Neuronal stem cell (in vitro differentiated cells): ENCODE data around the gene RARA.

ENCODE experiments used
- DNase-seq: peaks from one replicate; pipeline ENCODE4 v3.0.0-alpha.2; 2013; ENCODE audit warnings: low spot score
- H2AFZ ChIP-seq: one replicate; pipeline ENCODE4 v1.6.1; 2013; ENCODE audit warnings: mild to moderate bottlenecking, low read length, inconsistent platforms
- H2AK5ac ChIP-seq: 2 replicates; pipeline ENCODE4 v1.6.1; 2013; ENCODE audit warnings: low read depth, mild to moderate bottlenecking, inconsistent platforms, low read length, moderate library complexity, mixed read lengths
- H2BK120ac ChIP-seq: 2 replicates; pipeline ENCODE4 v1.6.1; 2013; ENCODE audit warnings: low read depth, mild to moderate bottlenecking, inconsistent platforms, low read length, moderate library complexity, mixed read lengths
- H2BK12ac ChIP-seq: one replicate; pipeline ENCODE4 v1.6.1; 2013; ENCODE audit warnings: low read length, inconsistent platforms
- H2BK15ac ChIP-seq: 2 replicates; pipeline ENCODE4 v1.6.1; 2013; ENCODE audit warnings: mild to moderate bottlenecking, low read length, inconsistent platforms, mixed read lengths
- H2BK5ac ChIP-seq: one replicate; pipeline ENCODE4 v1.6.1; 2013; ENCODE audit warnings: inconsistent platforms, mild to moderate bottlenecking, low read length, moderate library complexity
- H3K14ac ChIP-seq: one replicate; pipeline ENCODE4 v1.6.1; 2013; ENCODE audit warnings: low read length, inconsistent platforms
- H3K18ac ChIP-seq: 2 replicates; pipeline ENCODE4 v1.6.1; 2013; ENCODE audit warnings: low read length, inconsistent platforms
- H3K23ac ChIP-seq: 2 replicates; pipeline ENCODE4 v1.6.1; 2013; ENCODE audit warnings: low read depth, mild to moderate bottlenecking, mixed read lengths, low read length, inconsistent platforms; ENCODE audit not compliant: poor library complexity
- H3K27ac ChIP-seq: replicated peaks from 3 replicates; pipeline ENCODE4 v1.5.1; 2013; ENCODE audit warnings: low read length, inconsistent platforms
- H3K27me3 ChIP-seq, 3 experiments: 2 replicates each; pipeline ENCODE4 v1.6.1; 2013; ENCODE audit warnings: low read length in 3 of 3, mild to moderate bottlenecking in 2 of 3, inconsistent platforms in 1 of 3, low read depth in 1 of 3, mixed read lengths in 1 of 3, moderate library complexity in 1 of 3; ENCODE audit not compliant: control insufficient read depth in 3 of 3, insufficient read depth in 3 of 3
- H3K36me3 ChIP-seq, 2 donors: replicated peaks in 1 of 2; 2 replicates each; pipeline ENCODE4 v1.6.1; 2013; ENCODE audit warnings: low read length in 2 of 2; ENCODE audit not compliant: control insufficient read depth in 2 of 2, insufficient read depth in 2 of 2
- H3K4ac ChIP-seq: 2 replicates; pipeline ENCODE4 v1.6.1; 2013; ENCODE audit warnings: inconsistent platforms, mild to moderate bottlenecking, low read length, moderate library complexity
- H3K4me1 ChIP-seq, 2 donors: 1 replicate in 1 of 2; 2 replicates in 1 of 2; pipeline ENCODE4 v1.6.1; 2013; ENCODE audit warnings: low read length in 2 of 2, low read depth in 1 of 2; ENCODE audit not compliant: control insufficient read depth in 2 of 2, insufficient read depth in 1 of 2
- H3K4me2 ChIP-seq: one replicate; pipeline ENCODE4 v1.6.1; 2013; ENCODE audit warnings: mild to moderate bottlenecking, low read length, inconsistent platforms; ENCODE audit not compliant: insufficient read depth, poor library complexity, severe bottlenecking
- H3K4me3 ChIP-seq, 2 donors: 2 replicates each; pipeline ENCODE4 v1.5.1; 2013; ENCODE audit warnings: low read length in 2 of 2, mild to moderate bottlenecking in 2 of 2, inconsistent platforms in 1 of 2, moderate library complexity in 1 of 2
- H3K79me1 ChIP-seq: one replicate; pipeline ENCODE4 v1.6.1; 2013; ENCODE audit warnings: low read depth, mild to moderate bottlenecking, inconsistent platforms, low read length, moderate library complexity
- H3K9ac ChIP-seq: one replicate; pipeline ENCODE4 v1.6.1; 2013; ENCODE audit warnings: mild to moderate bottlenecking, low read depth, low read length, inconsistent platforms; ENCODE audit not compliant: poor library complexity
- H3K9me3 ChIP-seq, 2 donors: replicated peaks in 1 of 2; 2 replicates each; pipeline versions ENCODE3 to v1.6.1; 2013; ENCODE audit warnings: low read length in 2 of 2, mild to moderate bottlenecking in 2 of 2, inconsistent platforms in 1 of 2, low read depth in 1 of 2, mixed read lengths in 1 of 2, moderate library complexity in 1 of 2; ENCODE audit not compliant: control insufficient read depth in 2 of 2, insufficient read depth in 1 of 2
- H4K8ac ChIP-seq: one replicate; pipeline ENCODE4 v1.6.1; 2013; ENCODE audit warnings: low read depth, mild to moderate bottlenecking, inconsistent platforms, low read length, moderate library complexity
- H4K91ac ChIP-seq: one replicate; pipeline ENCODE4 v1.6.1; 2013; ENCODE audit warnings: low read length, low read depth, mild to moderate bottlenecking, inconsistent platforms; ENCODE audit not compliant: poor library complexity
- WGBS, 2 donors: extraction: QIAGEN DNeasy Blood & Tissue Kit; methylation state at CpG; one replicate each; pipeline ENCODE4 v1.1.7; 2013; ENCODE audit warnings: missing lambda C conversion rate in 2 of 2, mixed read lengths in 1 of 2; ENCODE audit not compliant: insufficient read length in 2 of 2, insufficient replicate concordance in 1 of 2; ENCODE audit errors: extremely low coverage in 2 of 2; 5-methylcytosine and 5-hydroxymethylcytosine counted together

Gene RARA

DNA sequence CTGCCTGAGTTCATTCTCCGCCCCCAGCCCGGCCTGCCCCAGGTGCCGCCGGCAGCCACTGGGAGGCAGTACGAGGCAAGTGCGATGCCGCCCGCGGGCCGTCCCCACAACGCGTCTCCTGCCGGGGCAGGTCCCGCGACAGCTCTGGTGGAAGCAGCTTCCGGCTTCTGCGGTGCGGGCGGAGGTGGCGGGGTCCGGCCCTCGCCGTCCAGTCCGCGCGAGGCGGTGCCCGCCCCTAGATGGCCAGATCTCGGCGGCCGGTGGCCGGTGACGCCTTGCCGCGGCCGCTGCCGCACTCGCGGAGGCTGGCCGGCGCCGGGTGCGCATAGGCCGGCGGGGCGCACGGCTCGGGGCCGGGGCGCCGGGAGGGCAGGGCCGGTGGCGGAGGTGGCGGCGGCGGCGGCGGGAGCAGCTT, 53.7 kb downstream of the RARA start:
- Histone ChIP-seq H3K27me3 (peaks cover 8 to 32% (median 16%) of the 10 kb centered on the region in 3 experiments), H3K14ac (peak overlapping the region; percentile 98), H2AFZ (peak overlapping the region; percentile 96), H4K91ac (no peak overlapping the region), H2BK120ac (peak overlapping the region; percentile 72), H3K18ac (peak overlapping the region; percentile 95), H3K27ac (no peak overlapping the region), H3K9me3 (peaks cover 0 to 1% of the 10 kb centered on the region in 2 donors), H3K4me1 (peaks cover 2 to 9% of the 10 kb centered on the region in 2 donors), H3K9ac (peak overlapping the region; percentile 94), H3K36me3 (no peaks in the 10 kb centered on the region), H2BK5ac (peak overlapping the region; percentile 66), H2AK5ac (no peak overlapping the region), H2BK12ac (no peak overlapping the region), H3K4ac (no peak overlapping the region), H3K23ac (peak overlapping the region; percentile 73), H3K79me1 (peaks cover 1% of the 10 kb centered on the region), H4K8ac (no peak overlapping the region), H3K4me3 (peak overlapping the region; percentile 54 to 86), H2BK15ac (peak overlapping the region; percentile 92), H3K4me2 (peak overlapping the region; percentile 99)
- no CpG with 5 or more reads among the region's 58 CpGs for WGBS, 2 donors
- DNase-seq: peak; percentile 76

DNA sequence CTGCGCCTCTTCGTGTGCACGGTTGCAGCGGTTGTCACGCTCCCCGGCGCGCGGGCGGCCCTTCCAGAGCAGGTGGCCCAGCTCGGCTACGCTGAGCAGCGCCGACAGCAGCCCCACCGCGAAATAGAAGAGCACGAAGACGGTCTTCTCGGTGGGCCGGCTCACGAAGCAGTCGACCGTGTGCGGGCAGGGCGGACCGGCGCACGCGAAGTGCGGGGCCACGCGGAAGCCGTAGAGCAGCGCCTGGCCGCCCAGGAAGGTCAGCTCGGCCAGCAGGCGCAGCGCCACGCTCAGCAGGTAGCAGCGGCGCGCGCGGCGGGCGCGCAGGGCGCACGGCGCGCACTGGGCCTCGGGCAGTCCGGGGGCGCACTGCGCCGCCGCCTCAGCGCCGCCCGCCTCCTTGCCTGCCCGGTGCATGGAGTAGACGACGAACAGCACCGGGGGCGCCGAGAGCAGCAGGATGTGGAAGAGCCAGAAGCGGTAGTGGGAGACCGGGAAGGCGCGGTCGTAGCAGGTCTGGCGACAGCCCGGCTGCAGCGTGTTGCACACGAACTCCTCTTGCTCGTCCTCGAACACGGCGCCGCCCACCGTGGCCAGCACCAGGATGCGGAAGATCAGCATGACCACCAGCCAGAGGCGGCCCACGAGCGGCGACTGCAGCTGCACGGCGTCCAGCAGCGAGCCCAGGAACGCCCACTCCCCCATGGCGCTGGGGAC, 54.3 kb downstream of the RARA start:
- Histone ChIP-seq H2AFZ (peak overlapping the region; percentile 96), H2BK15ac (peak overlapping the region; percentile 92), H4K91ac (no peak overlapping the region), H4K8ac (no peak overlapping the region), H3K27me3 (peaks cover 8 to 32% (median 16%) of the 10 kb centered on the region in 3 experiments), H3K4ac (no peak overlapping the region), H2BK120ac (peak overlapping the region; percentile 72), H2AK5ac (peak overlapping the region; percentile 92), H2BK5ac (peak overlapping the region; percentile 82), H3K23ac (peak overlapping the region; percentile 98), H3K18ac (peak overlapping the region; percentile 95), H3K27ac (no peak overlapping the region), H2BK12ac (peak overlapping the region; percentile 58), H3K79me1 (peaks cover 1% of the 10 kb centered on the region), H3K36me3 (no peaks in the 10 kb centered on the region), H3K9me3 (peaks cover 0 to 1% of the 10 kb centered on the region in 2 donors), H3K9ac (peak overlapping the region; percentile 94), H3K4me1 (peaks cover 2 to 9% of the 10 kb centered on the region in 2 donors), H3K4me3 (peak overlapping the region; percentile 54 to 86), H3K14ac (peak overlapping the region; percentile 98), H3K4me2 (peak overlapping the region; percentile 99)
- DNase-seq: no peak
- no CpG with 5 or more reads among the region's 91 CpGs for WGBS, 2 donors

- Histone ChIP-seq H2BK120ac (no peak within 1 kb of the TSS), H3K9ac (peak within 1 kb of the TSS; percentile 94), H3K27ac (no peak within 1 kb of the TSS), H3K4ac (no peak within 1 kb of the TSS), H3K18ac (peak within 1 kb of the TSS; percentile 95), H3K4me1 (peaks cover 0 to 9% of the 10 kb centered on the region in 2 donors), H3K14ac (peak within 1 kb of the TSS; percentile 82), H3K4me2 (peak within 1 kb of the TSS; percentile 99), H2AFZ (peak within 1 kb of the TSS; percentile 96), H4K91ac (no peak within 1 kb of the TSS), H3K79me1 (peaks cover 1% of the 10 kb centered on the region), H3K23ac (peak within 1 kb of the TSS; percentile 98), H3K4me3 (peak within 1 kb of the TSS; percentile 54 to 86), H3K36me3 (no peaks in the 10 kb centered on the region), H2AK5ac (peak within 1 kb of the TSS; percentile 92), H2BK15ac (peak within 1 kb of the TSS; percentile 92), H3K27me3 (peaks cover 8 to 32% (median 16%) of the 10 kb centered on the region in 3 experiments), H2BK5ac (peak within 1 kb of the TSS; percentile 82), H3K9me3 (peaks cover 0 to 1% of the 10 kb centered on the region in 2 donors), H4K8ac (no peak within 1 kb of the TSS), H2BK12ac (peak within 1 kb of the TSS; percentile 58)
- no CpG with 5 or more reads among the region's 22 CpGs for WGBS, 2 donors
- DNase-seq: no peak
Measured at GRCh38 chr17:40364121-40364861, 55.3 kb downstream of the RARA start, which contains the start of gene GJD3. Gene GJD3, minus strand, starts transcription at chr17:40364737. Its CDS starts 922 bp downstream, at chr17:40363815.

- H4K91ac ChIP-seq: no peak overlapping the region
- H3K4me2 ChIP-seq: no peak overlapping the region
- no peak overlapping the region for H2AFZ ChIP-seq
- peaks cover 0 to 9% of the 10 kb centered on the region in 2 donors for H3K4me1 ChIP-seq
- no peak overlapping the region for H3K18ac ChIP-seq
- H3K27me3 ChIP-seq: peaks cover 8 to 32% (median 16%) of the 10 kb centered on the region in 3 experiments
- H3K4me3 ChIP-seq: no peak overlapping the region
- no peak overlapping the region for H3K27ac ChIP-seq
- no peak overlapping the region for H3K14ac ChIP-seq
- peaks cover under 1 to 1% of the 10 kb centered on the region in 2 donors for H3K9me3 ChIP-seq
- no peak overlapping the region for H2BK15ac ChIP-seq
- H2BK5ac ChIP-seq: no peak overlapping the region
- no peak for DNase-seq
- no peak overlapping the region for H2BK12ac ChIP-seq
- H2BK120ac ChIP-seq: no peak overlapping the region
- no peak overlapping the region for H2AK5ac ChIP-seq
- no peaks in the 10 kb centered on the region for H3K36me3 ChIP-seq
- H3K9ac ChIP-seq: no peak overlapping the region
- no peak overlapping the region for H3K4ac ChIP-seq
- no peak overlapping the region for H3K23ac ChIP-seq
- H3K79me1 ChIP-seq: peaks cover 1% of the 10 kb centered on the region
- H4K8ac ChIP-seq: no peak overlapping the region
- no CpG with 5 or more reads among the region's 9 CpGs for WGBS, 2 donors
Measured at GRCh38 chr17:40364906-40365305, 55.9 kb downstream of the RARA start.
